HepG2 (cell line): Measurements from ENCODE around the gene C22orf31. TPM values are rescaled to one million over a fixed set of nuclear protein-coding genes. Genes with fewer than 3 reads are reported as not detected.
A peak's percentile ranks its signal among the peaks of the same experiment; 100 is the strongest.

Source experiments
- HNF4G ChIP-seq, 2 experiments: sonication (generic) in 1 of 2; formaldehyde crosslinking in 1 of 2; IDR thresholded peaks; 2 replicates each; pipeline versions ENCODE4 v1.4.0 to v1.6.1; 2011 to 2020; ENCODE audit warnings: borderline replicate concordance in 2 of 2, low read depth in 2 of 2, mild to moderate bottlenecking in 2 of 2, low read length in 1 of 2, missing genetic modification reagents in 1 of 2, moderate library complexity in 1 of 2
- KDM1A ChIP-seq: IDR thresholded peaks from 2 replicates; pipeline ENCODE4 v1.6.1; 2016; ENCODE audit warnings: missing compliant biosample characterization
- MLLT10 ChIP-seq: sonication (generic); formaldehyde crosslinking; IDR thresholded peaks from 2 replicates; pipeline ENCODE4 v1.4.0; 2020; ENCODE audit warnings: missing genetic modification reagents
- NFE2L1 ChIP-seq: sonication (generic); formaldehyde crosslinking; IDR thresholded peaks from 2 replicates; pipeline ENCODE4 v1.4.0; 2020; ENCODE audit warnings: missing genetic modification reagents, mild to moderate bottlenecking, borderline replicate concordance
- RARA ChIP-seq: IDR thresholded peaks from 2 replicates; pipeline ENCODE4 v1.6.1; 2016; ENCODE audit warnings: missing genetic modification reagents, missing compliant biosample characterization
- SALL1 ChIP-seq: sonication (generic); formaldehyde crosslinking; IDR thresholded peaks from 2 replicates; pipeline ENCODE4 v1.8.0; 2022; ENCODE audit warnings: mild to moderate bottlenecking, missing genetic modification reagents
- SAP130 ChIP-seq: IDR thresholded peaks from 2 replicates; pipeline ENCODE4 v1.6.1; 2016; ENCODE audit warnings: low read depth
- SMAD1 ChIP-seq: sonication (generic); formaldehyde crosslinking; IDR thresholded peaks from 2 replicates; pipeline ENCODE4 v1.4.0; 2020; ENCODE audit warnings: missing genetic modification reagents, low read depth, mild to moderate bottlenecking, borderline replicate concordance
- SP4 ChIP-seq: sonication (generic); formaldehyde crosslinking; IDR thresholded peaks from 2 replicates; pipeline ENCODE4 v1.8.1; 2023; ENCODE audit warnings: mild to moderate bottlenecking, missing genetic modification reagents
- TEAD2 ChIP-seq: sonication (generic); formaldehyde crosslinking; IDR thresholded peaks from 2 replicates; pipeline ENCODE4 v1.9.0; 2021; ENCODE audit warnings: missing genetic modification reagents
- ZBTB8A ChIP-seq: sonication (generic); formaldehyde crosslinking; IDR thresholded peaks from 2 replicates; pipeline ENCODE4 v1.4.0; 2020; ENCODE audit warnings: mild to moderate bottlenecking, low read depth, missing genetic modification reagents, borderline replicate concordance
- ZEB1 ChIP-seq: IDR thresholded peaks from 2 replicates; pipeline ENCODE4 v1.6.1; 2012; ENCODE audit warnings: mild to moderate bottlenecking, low read depth, inconsistent platforms; ENCODE audit not compliant: insufficient replicate concordance
- ZNF30 ChIP-seq: sonication (generic); formaldehyde crosslinking; IDR thresholded peaks from 2 replicates; pipeline ENCODE4 v1.5.0; 2020; ENCODE audit warnings: mild to moderate bottlenecking, missing genetic modification reagents
- ZNF543 ChIP-seq: sonication (generic); formaldehyde crosslinking; IDR thresholded peaks from 2 replicates; pipeline ENCODE4 v1.4.0; 2020; ENCODE audit warnings: mild to moderate bottlenecking, missing genetic modification reagents
- ZNF768 ChIP-seq: sonication (generic); formaldehyde crosslinking; IDR thresholded peaks from 2 replicates; pipeline ENCODE4 v1.4.0; 2020; ENCODE audit warnings: missing genetic modification reagents
- polyA plus RNA-seq, 8 experiments: library from polyadenylated mRNA; depleted of rRNA in 3 of 8; stranded (reverse) in 7 of 8; unstranded in 1 of 8; fragments of >200 nt; fragmentation: Illumina TruSeq in 4 of 8; extraction: Trizol in 4 of 8; gene quantifications; 2 replicates each; pipeline versions ENCODE4 v1.2.1 to v1.2.3, GENCODE V29; 2011 to 2016; ENCODE audit warnings: low read depth in 4 of 8, missing spikeins in 1 of 8, mixed read lengths in 1 of 8; ENCODE audit not compliant: insufficient read depth in 1 of 8
- total RNA-seq, 5 experiments: library from RNA; depleted of rRNA; stranded (reverse); fragments of >200 nt; fragmentation: Illumina TruSeq; extraction: Trizol; gene quantifications; 2 replicates each; pipeline ENCODE4 v1.2.3, GENCODE V29; 2016; ENCODE audit warnings: low read depth in 1 of 5
- TF ChIP-seq, protein P1 (sequence below): sonication (generic); formaldehyde crosslinking; IDR thresholded peaks from 2 replicates; pipeline ENCODE4 v1.5.0; 2020; ENCODE audit warnings: mild to moderate bottlenecking, missing genetic modification reagents
- TF ChIP-seq, protein P2 (sequence below): sonication (generic); formaldehyde crosslinking; IDR thresholded peaks from 2 replicates; pipeline ENCODE4 v1.4.0; 2020; ENCODE audit warnings: mild to moderate bottlenecking, missing genetic modification reagents
- TF ChIP-seq, protein P3 (sequence below): sonication (generic); formaldehyde crosslinking; IDR thresholded peaks from 2 replicates; pipeline ENCODE4 v1.8.1; 2023; ENCODE audit warnings: mild to moderate bottlenecking, moderate library complexity, missing genetic modification reagents
- TF ChIP-seq, protein P4 (sequence below): sonication (generic); formaldehyde crosslinking; IDR thresholded peaks from 2 replicates; pipeline ENCODE4 v1.8.1; 2022; ENCODE audit warnings: mild to moderate bottlenecking, missing genetic modification reagents
- TF ChIP-seq, protein P5 (sequence below): sonication (generic); formaldehyde crosslinking; IDR thresholded peaks from 2 replicates; pipeline ENCODE4 v1.4.0; 2020; ENCODE audit warnings: low read depth, mild to moderate bottlenecking, missing genetic modification reagents
- TF ChIP-seq, protein P6 (sequence below): sonication (generic); formaldehyde crosslinking; IDR thresholded peaks from 2 replicates; pipeline ENCODE4 v1.4.0; 2020; ENCODE audit warnings: missing genetic modification reagents, borderline replicate concordance
- TF ChIP-seq, protein P7 (sequence below): IDR thresholded peaks from 2 replicates; pipeline ENCODE4 v1.6.1; 2016; ENCODE audit warnings: missing genetic modification reagents, missing compliant biosample characterization

Gene C22orf31
- total and polyA plus RNA-seq, 2 of the 13 experiments (the other 11 are each of a cell fraction or from before 2014, with no cell fraction given), result not detected

DNA sequence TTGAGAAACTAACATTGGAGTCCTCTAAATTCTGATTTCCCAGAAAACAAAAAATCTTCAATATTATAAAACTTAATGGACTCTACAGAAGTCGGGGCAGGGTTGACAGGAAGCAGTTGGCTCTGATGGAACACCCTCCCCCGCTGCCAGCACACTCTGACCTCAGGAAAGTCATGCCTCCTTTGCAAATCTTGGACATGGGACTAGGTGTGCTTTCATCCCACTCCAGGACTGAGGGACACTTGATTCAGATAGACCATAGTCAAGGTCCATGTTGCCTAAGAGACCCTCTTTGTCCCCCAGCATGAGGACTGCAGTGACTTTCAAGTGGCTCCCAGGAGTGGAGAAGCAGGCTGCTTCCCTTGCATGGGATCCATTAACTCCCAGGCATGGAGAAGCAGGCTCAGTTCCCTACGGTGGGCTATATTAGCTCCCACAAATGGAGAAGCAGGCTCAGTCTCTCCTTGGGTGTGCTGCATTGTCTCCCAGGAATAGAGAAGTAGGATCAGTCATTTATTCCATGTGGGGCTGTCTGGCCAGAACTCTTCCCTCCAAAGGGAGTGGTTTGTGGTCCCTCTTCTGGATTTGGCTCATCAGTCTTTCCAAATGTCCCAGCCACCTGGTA, 38.3 kb downstream of the C22orf31 start (continued):
- TF ChIP-seq, protein P1, sequence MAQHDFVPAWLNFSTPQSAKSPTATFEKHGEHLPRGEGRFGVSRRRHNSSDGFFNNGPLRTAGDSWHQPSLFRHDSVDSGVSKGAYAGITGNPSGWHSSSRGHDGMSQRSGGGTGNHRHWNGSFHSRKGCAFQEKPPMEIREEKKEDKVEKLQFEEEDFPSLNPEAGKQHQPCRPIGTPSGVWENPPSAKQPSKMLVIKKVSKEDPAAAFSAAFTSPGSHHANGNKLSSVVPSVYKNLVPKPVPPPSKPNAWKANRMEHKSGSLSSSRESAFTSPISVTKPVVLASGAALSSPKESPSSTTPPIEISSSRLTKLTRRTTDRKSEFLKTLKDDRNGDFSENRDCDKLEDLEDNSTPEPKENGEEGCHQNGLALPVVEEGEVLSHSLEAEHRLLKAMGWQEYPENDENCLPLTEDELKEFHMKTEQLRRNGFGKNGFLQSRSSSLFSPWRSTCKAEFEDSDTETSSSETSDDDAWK (CRISPR knock-in tag), result no peak
- TF ChIP-seq, protein P2, sequence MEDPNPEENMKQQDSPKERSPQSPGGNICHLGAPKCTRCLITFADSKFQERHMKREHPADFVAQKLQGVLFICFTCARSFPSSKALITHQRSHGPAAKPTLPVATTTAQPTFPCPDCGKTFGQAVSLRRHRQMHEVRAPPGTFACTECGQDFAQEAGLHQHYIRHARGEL (CRISPR knock-in tag), result no peak
- TF ChIP-seq RARA (CRISPR knock-in tag) (peak; percentile 54; the same call in 1 of the 2 replicates), NFE2L1 (no peak), HNF4G (IDR thresholded peaks at IDR 0.05; ENCODE audit: borderline replicate concordance, low read depth, low read length) (peak; percentile 37; the same call in 1 of the 2 replicates), HNF4G (CRISPR knock-in tag; IDR thresholded peaks at IDR 0.05; ENCODE audit: borderline replicate concordance, low read depth) (no peak), ZNF543 (no peak), SMAD1 (CRISPR knock-in tag) (no peak), SP4 (CRISPR knock-in tag) (no peak), SALL1 (CRISPR knock-in tag) (peak; percentile 52), MLLT10 (CRISPR knock-in tag) (no peak), KDM1A (CRISPR knock-in tag) (no peak), ZNF768 (no peak), TEAD2 (no peak), ZBTB8A (CRISPR knock-in tag) (no peak), SAP130 (CRISPR knock-in tag) (peak; percentile 29; the same call in 1 of the 2 replicates), ZNF30 (no peak), ZEB1 (no peak)
- TF ChIP-seq, protein P3, sequence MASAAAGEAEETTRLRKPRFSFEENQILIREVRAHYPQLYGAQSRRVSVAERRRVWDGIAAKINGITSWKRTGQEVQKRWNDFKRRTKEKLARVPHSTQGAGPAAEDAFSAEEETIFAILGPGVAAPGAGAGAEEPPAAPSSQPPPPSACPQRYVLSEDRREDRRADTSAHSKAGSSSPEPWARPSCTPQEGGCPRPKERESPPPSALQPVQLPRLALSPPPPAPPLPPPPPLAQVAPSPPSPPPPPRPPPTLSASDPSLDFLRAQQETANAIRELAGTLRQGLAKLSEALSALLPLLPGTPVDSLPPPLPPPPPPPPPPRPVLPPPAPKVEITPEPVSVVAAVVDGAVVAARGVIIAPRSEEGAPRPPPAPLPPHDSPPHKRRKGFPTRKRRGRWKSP (CRISPR knock-in tag), result no peak
- TF ChIP-seq, protein P4, sequence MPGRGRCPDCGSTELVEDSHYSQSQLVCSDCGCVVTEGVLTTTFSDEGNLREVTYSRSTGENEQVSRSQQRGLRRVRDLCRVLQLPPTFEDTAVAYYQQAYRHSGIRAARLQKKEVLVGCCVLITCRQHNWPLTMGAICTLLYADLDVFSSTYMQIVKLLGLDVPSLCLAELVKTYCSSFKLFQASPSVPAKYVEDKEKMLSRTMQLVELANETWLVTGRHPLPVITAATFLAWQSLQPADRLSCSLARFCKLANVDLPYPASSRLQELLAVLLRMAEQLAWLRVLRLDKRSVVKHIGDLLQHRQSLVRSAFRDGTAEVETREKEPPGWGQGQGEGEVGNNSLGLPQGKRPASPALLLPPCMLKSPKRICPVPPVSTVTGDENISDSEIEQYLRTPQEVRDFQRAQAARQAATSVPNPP (CRISPR knock-in tag), result no peak
- TF ChIP-seq, protein P5, sequence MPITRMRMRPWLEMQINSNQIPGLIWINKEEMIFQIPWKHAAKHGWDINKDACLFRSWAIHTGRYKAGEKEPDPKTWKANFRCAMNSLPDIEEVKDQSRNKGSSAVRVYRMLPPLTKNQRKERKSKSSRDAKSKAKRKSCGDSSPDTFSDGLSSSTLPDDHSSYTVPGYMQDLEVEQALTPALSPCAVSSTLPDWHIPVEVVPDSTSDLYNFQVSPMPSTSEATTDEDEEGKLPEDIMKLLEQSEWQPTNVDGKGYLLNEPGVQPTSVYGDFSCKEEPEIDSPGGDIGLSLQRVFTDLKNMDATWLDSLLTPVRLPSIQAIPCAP (CRISPR knock-in tag), result no peak
- TF ChIP-seq, protein P6, sequence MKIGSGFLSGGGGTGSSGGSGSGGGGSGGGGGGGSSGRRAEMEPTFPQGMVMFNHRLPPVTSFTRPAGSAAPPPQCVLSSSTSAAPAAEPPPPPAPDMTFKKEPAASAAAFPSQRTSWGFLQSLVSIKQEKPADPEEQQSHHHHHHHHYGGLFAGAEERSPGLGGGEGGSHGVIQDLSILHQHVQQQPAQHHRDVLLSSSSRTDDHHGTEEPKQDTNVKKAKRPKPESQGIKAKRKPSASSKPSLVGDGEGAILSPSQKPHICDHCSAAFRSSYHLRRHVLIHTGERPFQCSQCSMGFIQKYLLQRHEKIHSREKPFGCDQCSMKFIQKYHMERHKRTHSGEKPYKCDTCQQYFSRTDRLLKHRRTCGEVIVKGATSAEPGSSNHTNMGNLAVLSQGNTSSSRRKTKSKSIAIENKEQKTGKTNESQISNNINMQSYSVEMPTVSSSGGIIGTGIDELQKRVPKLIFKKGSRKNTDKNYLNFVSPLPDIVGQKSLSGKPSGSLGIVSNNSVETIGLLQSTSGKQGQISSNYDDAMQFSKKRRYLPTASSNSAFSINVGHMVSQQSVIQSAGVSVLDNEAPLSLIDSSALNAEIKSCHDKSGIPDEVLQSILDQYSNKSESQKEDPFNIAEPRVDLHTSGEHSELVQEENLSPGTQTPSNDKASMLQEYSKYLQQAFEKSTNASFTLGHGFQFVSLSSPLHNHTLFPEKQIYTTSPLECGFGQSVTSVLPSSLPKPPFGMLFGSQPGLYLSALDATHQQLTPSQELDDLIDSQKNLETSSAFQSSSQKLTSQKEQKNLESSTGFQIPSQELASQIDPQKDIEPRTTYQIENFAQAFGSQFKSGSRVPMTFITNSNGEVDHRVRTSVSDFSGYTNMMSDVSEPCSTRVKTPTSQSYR, result peak; percentile 90; the same call in 1 of the 2 replicates
- TF ChIP-seq, protein P7, sequence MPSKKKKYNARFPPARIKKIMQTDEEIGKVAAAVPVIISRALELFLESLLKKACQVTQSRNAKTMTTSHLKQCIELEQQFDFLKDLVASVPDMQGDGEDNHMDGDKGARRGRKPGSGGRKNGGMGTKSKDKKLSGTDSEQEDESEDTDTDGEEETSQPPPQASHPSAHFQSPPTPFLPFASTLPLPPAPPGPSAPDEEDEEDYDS, result no peak
